Measurements from ENCODE around the gene GPR32.
"Not testable (repeated sequence)": the region's sequence is repeated elsewhere in the genome, so short reads cannot be mapped to it uniquely, and the experiment has no call there.

GPR32 gene

GRCh38 chr19:50803633-50804419 lies 33.6 kb downstream of the GPR32 start:
- no peak for DNase-seq (ENCODE audit: low read depth in 2 of 2)

- peak; percentile 99 for DNase-seq (ENCODE audit: low read depth in 2 of 2)
Measured at GRCh38 chr19:50804420-50805272, 34.4 kb downstream of the GPR32 start.

GRCh38 chr19:50808856-50809255 lies 38.6 kb downstream of the GPR32 start:
- no peak for DNase-seq (ENCODE audit: low read depth in 2 of 2)

- not testable (repeated sequence) for DNase-seq (ENCODE audit: low read depth in 2 of 2)
Measured at GRCh38 chr19:50811622-50812238, 41.5 kb downstream of the GPR32 start.

- DNase-seq (ENCODE audit: low read depth in 2 of 2), result no peak
Measured at GRCh38 chr19:50812474-50812873, 42.2 kb downstream of the GPR32 start.

GRCh38 chr19:50814883-50815282 lies 44.6 kb downstream of the GPR32 start:
- no peak for DNase-seq (ENCODE audit: low read depth in 2 of 2)

GRCh38 chr19:50815439-50815838 lies 45.2 kb downstream of the GPR32 start:
- DNase-seq (ENCODE audit: low read depth in 2 of 2), result no peak

- DNase-seq (ENCODE audit: low read depth in 2 of 2), result no peak
Measured at GRCh38 chr19:50817941-50818858, 47.9 kb downstream of the GPR32 start.

GRCh38 chr19:50818859-50819472 lies 48.7 kb downstream of the GPR32 start:
- no peak for DNase-seq (ENCODE audit: low read depth in 2 of 2)

GRCh38 chr19:50819636-50820035 lies 49.4 kb downstream of the GPR32 start:
- no peak for DNase-seq (ENCODE audit: low read depth in 2 of 2)

- no peak for DNase-seq (ENCODE audit: low read depth in 2 of 2)
Measured at GRCh38 chr19:50820086-50820485, 49.8 kb downstream of the GPR32 start.

- no peak for DNase-seq (ENCODE audit: low read depth in 2 of 2)
Measured at GRCh38 chr19:50820549-50821247, 50.4 kb downstream of the GPR32 start.

- no peak for DNase-seq (ENCODE audit: low read depth in 2 of 2)
Measured at GRCh38 chr19:50821248-50821612, 51.0 kb downstream of the GPR32 start.

All from fibroblast of skin of left quadriceps (primary cell).